ENCODE measurements around the gene TOPBP1. TPM values are rescaled to one million over a fixed set of nuclear protein-coding genes. Genes with fewer than 3 reads are reported as not detected.
"Not testable (repeated sequence)": the region's sequence is repeated elsewhere in the genome, so short reads cannot be mapped to it uniquely, and the experiment has no call there.

Gene TOPBP1
- total RNA-seq, 1 donor from 2014 or later: 21.4 TPM

- Histone ChIP-seq H3K4me1 (ENCODE audit: control insufficient read depth in 3 of 3, insufficient read depth in 3 of 3, low read length in 3 of 3) (peaks cover 0 to 2% (median 0%) of the 10 kb centered on the region in 3 donors), H3K4me3 (ENCODE audit: low read length in 3 of 3) (no peak overlapping the region), H3K9ac (ENCODE audit: low read depth in 1 of 3, low read length in 3 of 3) (no peak overlapping the region), H3K27me3 (ENCODE audit: control insufficient read depth in 3 of 3, insufficient read depth in 3 of 3, low read length in 3 of 3) (no peaks in the 10 kb centered on the region), H3K9me3 (ENCODE audit: control insufficient read depth in 3 of 3, low read length in 3 of 3) (no peaks in the 10 kb centered on the region), H3K27ac (ENCODE audit: low read depth, low read length) (no peak overlapping the region), H3K36me3 (ENCODE audit: control insufficient read depth in 3 of 3, insufficient read depth in 3 of 3, low read length in 3 of 3) (no peaks in the 10 kb centered on the region)
Observed at GRCh38 chr3:133563186-133563591, 98.6 kb downstream of the TOPBP1 start.

GRCh38 chr3:133562376-133562775 lies 99.4 kb downstream of the TOPBP1 start:
- Histone ChIP-seq H3K36me3 (ENCODE audit: control insufficient read depth in 3 of 3, insufficient read depth in 3 of 3, low read length in 3 of 3) (no peaks in the 10 kb centered on the region), H3K4me1 (ENCODE audit: control insufficient read depth in 3 of 3, insufficient read depth in 3 of 3, low read length in 3 of 3) (no peaks in the 10 kb centered on the region), H3K9ac (ENCODE audit: low read depth in 1 of 3, low read length in 3 of 3) (no peak overlapping the region), H3K4me3 (ENCODE audit: low read length in 3 of 3) (no peak overlapping the region), H3K27me3 (ENCODE audit: control insufficient read depth in 3 of 3, insufficient read depth in 3 of 3, low read length in 3 of 3) (no peaks in the 10 kb centered on the region), H3K27ac (ENCODE audit: low read depth, low read length) (no peak overlapping the region), H3K9me3 (ENCODE audit: control insufficient read depth in 3 of 3, low read length in 3 of 3) (no peaks in the 10 kb centered on the region)

GRCh38 chr3:133561679-133562078 lies 100.1 kb downstream of the TOPBP1 start:
- Histone ChIP-seq H3K27me3 (ENCODE audit: control insufficient read depth in 3 of 3, insufficient read depth in 3 of 3, low read length in 3 of 3) (no peaks in the 10 kb centered on the region), H3K9ac (ENCODE audit: low read depth in 1 of 3, low read length in 3 of 3) (no peak overlapping the region), H3K9me3 (ENCODE audit: control insufficient read depth in 3 of 3, low read length in 3 of 3) (no peaks in the 10 kb centered on the region), H3K27ac (ENCODE audit: low read depth, low read length) (no peak overlapping the region), H3K4me1 (ENCODE audit: control insufficient read depth in 3 of 3, insufficient read depth in 3 of 3, low read length in 3 of 3) (no peaks in the 10 kb centered on the region), H3K36me3 (ENCODE audit: control insufficient read depth in 3 of 3, insufficient read depth in 3 of 3, low read length in 3 of 3) (no peaks in the 10 kb centered on the region), H3K4me3 (ENCODE audit: low read length in 3 of 3) (no peak overlapping the region)

GRCh38 chr3:133551589-133551988 lies 110.2 kb downstream of the TOPBP1 start:
- not testable (repeated sequence) for H3K27me3 ChIP-seq (ENCODE audit: control insufficient read depth in 3 of 3, insufficient read depth in 3 of 3, low read length in 3 of 3); H3K9ac ChIP-seq (ENCODE audit: low read depth in 1 of 3, low read length in 3 of 3); H3K36me3 ChIP-seq (ENCODE audit: control insufficient read depth in 3 of 3, insufficient read depth in 3 of 3, low read length in 3 of 3); H3K4me3 ChIP-seq (ENCODE audit: low read length in 3 of 3); H3K27ac ChIP-seq (ENCODE audit: low read depth, low read length); H3K9me3 ChIP-seq (ENCODE audit: control insufficient read depth in 3 of 3, low read length in 3 of 3)
- peaks cover 9 to 12% (median 12%) of the 10 kb centered on the region in 3 donors for H3K4me1 ChIP-seq (ENCODE audit: control insufficient read depth in 3 of 3, insufficient read depth in 3 of 3, low read length in 3 of 3)

Small RNA genes lying within 50 kb of the gene (small RNA-seq; reads per million reads assigned to genes)
- gene RF00438 (not detected), gene RNA5SP140 (not detected), gene RNU6-678P (not detected)

Other genes starting within 250 kb of the TOPBP1 start
- gene CDV3, start 88.3 kb downstream of the TOPBP1 start, total RNA-seq: 121 TPM
- 3.1 TPM for gene TF, start 84.5 kb upstream of the TOPBP1 start, total RNA-seq
- 40.7 TPM for gene SRPRB, start 143.9 kb upstream of the TOPBP1 start, total RNA-seq
- 1.6 TPM for gene RAB6B, start 233.9 kb upstream of the TOPBP1 start, total RNA-seq